ENCODE results near the gene POLR2E. TPM values are rescaled to one million over a fixed set of nuclear protein-coding genes. Genes with fewer than 3 reads are reported as not detected.

Gene POLR2E
- 100 to 1,000 TPM; 116 to 220 (median 139) TPM for total RNA-seq
- polyA plus RNA-seq: 100 to 1,000 TPM; 161 to 209 TPM
- long read RNA-seq, donor 1, transcript POLR2E-203 (2 exons, 756 nt): minor isoform, 6 of 208 reads
- long read RNA-seq, donor 1, transcript POLR2E-213 (8 exons, 2,831 nt): major isoform, 169 of 208 reads
- long read RNA-seq, donor 1, partial matches to known transcripts: 15 of 208 reads
- long read RNA-seq, donor 1, other reads (novel, unspliced or antisense): 15 of 208 reads
- long read RNA-seq, donor 2, transcript POLR2E-213 (8 exons, 2,831 nt): major isoform, 482 of 534 reads
- long read RNA-seq, donor 2, partial matches to known transcripts: 18 of 534 reads
- long read RNA-seq, donor 2, other reads (novel, unspliced or antisense): 24 of 534 reads
- long read RNA-seq, donor 3, transcript POLR2E-213 (8 exons, 2,831 nt): major isoform, 122 of 158 reads
- long read RNA-seq, donor 3, partial matches to known transcripts: 20 of 158 reads
- long read RNA-seq, donor 3, other reads (novel, unspliced or antisense): 11 of 158 reads

GRCh38 chr19:1094978-1095701, at the start of gene POLR2E:
POLR2E (minus strand) TSS chr19:1095375; CDS start chr19:1095315, 60 bp downstream.
- peak; percentile 99 to 100 (median 99) for DNase-seq
- Histone ChIP-seq H3K27me3 (no peaks in the 10 kb centered on the region), H3K4me3 (peak within 1 kb of the TSS; percentile 67 to 97 (median 88)), H3K4me1 (peaks cover 5 to 49% (median 26%) of the 10 kb centered on the region in 12 donors), H3K36me3 (peaks cover 0 to 37% (median 31%) of the 10 kb centered on the region in 9 donors), H3K9me3 (peaks cover 0 to 6% (median 0%) of the 10 kb centered on the region in 12 donors), H3K27ac (peak within 1 kb of the TSS in 11 of 12 donors; percentile 65 to 88 (median 77))
- intact Hi-C loops (cut with DNase I): loop anchor here in 4 of 10 donors (1.0 to 5.0 kb wide), 4 partner anchors 8 to 73 kb away; partner anchors contain the start of genes ABCA7 (in 2 of the 4), CNN2 (in 2 of the 4), GPX4 (in 1 of the 4) and RNU6-2 (in 1 of the 4)
- peak; percentile 96 to 99 (median 98) for ATAC-seq
- 0 to 1% (median 0%) methylated on average over 48 to 81 of the region's 81 CpGs for WGBS, 4 donors
- TF ChIP-seq POLR2A (IDR thresholded peaks at IDR 0.05) (peak; percentile 35 to 88), CTCF (IDR thresholded peaks at IDR 0.05) (no peak)

- H3K36me3 ChIP-seq: peaks cover 0 to 57% (median 27%) of the 10 kb centered on the region in 9 donors
Measured at GRCh38 chr19:1144741-1145140, 49.6 kb upstream of the POLR2E start.

GRCh38 chr19:1143828-1144399, 48.7 kb upstream of the POLR2E start:
- H3K27me3 ChIP-seq: no peaks in the 10 kb centered on the region
- WGBS, 4 donors: 96 to 99% (median 97%) methylated on average over 27 to 33 of the region's 33 CpGs
- ATAC-seq (no peak), DNase-seq (no peak)
- H3K4me3 ChIP-seq: no peak overlapping the region
- no peaks in the 10 kb centered on the region for H3K9me3 ChIP-seq
- peaks cover 0 to 8% (median 0%) of the 10 kb centered on the region in 12 donors for H3K4me1 ChIP-seq
- H3K27ac ChIP-seq: no peak overlapping the region
- TF ChIP-seq CTCF (IDR thresholded peaks at IDR 0.05): no peak
- TF ChIP-seq POLR2A (IDR thresholded peaks at IDR 0.05): no peak
- H3K36me3 ChIP-seq: peaks cover 0 to 57% (median 22%) of the 10 kb centered on the region in 9 donors
- intact Hi-C loops (cut with DNase I): no loop called here

More at GRCh38 chr19:1144741-1145140, 49.6 kb upstream of the POLR2E start:
- Histone ChIP-seq H3K27ac (no peak overlapping the region), H3K27me3 (no peaks in the 10 kb centered on the region), H3K4me1 (peaks cover 0 to 8% (median 0%) of the 10 kb centered on the region in 12 donors), H3K4me3 (no peak overlapping the region), H3K9me3 (no peaks in the 10 kb centered on the region)
- ATAC-seq: no peak
- 80 to 100% (median 96%) methylated on average over 1 of the region's 1 CpG for WGBS, 4 donors
- no peak for TF ChIP-seq POLR2A (IDR thresholded peaks at IDR 0.05)
- no peak for TF ChIP-seq CTCF (IDR thresholded peaks at IDR 0.05)
- DNase-seq: no peak
- intact Hi-C loops (cut with DNase I): no loop called here
